GM12801 (cell line): ENCODE results near the gene PHKG2.

Experiments used
- CTCF ChIP-seq: IDR thresholded peaks from one replicate; pipeline ENCODE4 v1.5.1; 2011; ENCODE audit warnings: control low read depth; ENCODE audit not compliant: insufficient read length; ENCODE audit errors: extremely low read depth

The PHKG2 gene

GRCh38 chr16:30761427-30761927, 13.3 kb downstream of the PHKG2 start:
- no peak for TF ChIP-seq CTCF

- no peak for TF ChIP-seq CTCF
Measured at GRCh38 chr16:30761928-30762902, 14.0 kb downstream of the PHKG2 start, which contains the start of the genes CFAP119 and RNF40. Gene CFAP119, minus strand, starts transcription at chr16:30762062. Its CDS starts 314 bp downstream, at chr16:30761748. Gene RNF40, plus strand, starts transcription at chr16:30762322. Its CDS starts 224 bp downstream, at chr16:30762546.

- no peak for TF ChIP-seq CTCF
Measured at GRCh38 chr16:30762991-30763725, 14.9 kb downstream of the PHKG2 start.

- no peak for TF ChIP-seq CTCF
Measured at GRCh38 chr16:30764086-30764485, 15.9 kb downstream of the PHKG2 start.

- TF ChIP-seq CTCF: no peak
Measured at GRCh38 chr16:30764816-30765465, 16.7 kb downstream of the PHKG2 start.

- no peak for TF ChIP-seq CTCF
Measured at GRCh38 chr16:30766206-30766932, 18.1 kb downstream of the PHKG2 start.
